ENCODE measurements around the gene TMEM225B. TPM values are rescaled to one million over a fixed set of nuclear protein-coding genes. Genes with fewer than 3 reads are reported as not detected.

TMEM225B gene
- total and polyA plus RNA-seq, 4 donors, result 0.10 to 0.28 (median 0.17) TPM; not detected in 1

DNA sequence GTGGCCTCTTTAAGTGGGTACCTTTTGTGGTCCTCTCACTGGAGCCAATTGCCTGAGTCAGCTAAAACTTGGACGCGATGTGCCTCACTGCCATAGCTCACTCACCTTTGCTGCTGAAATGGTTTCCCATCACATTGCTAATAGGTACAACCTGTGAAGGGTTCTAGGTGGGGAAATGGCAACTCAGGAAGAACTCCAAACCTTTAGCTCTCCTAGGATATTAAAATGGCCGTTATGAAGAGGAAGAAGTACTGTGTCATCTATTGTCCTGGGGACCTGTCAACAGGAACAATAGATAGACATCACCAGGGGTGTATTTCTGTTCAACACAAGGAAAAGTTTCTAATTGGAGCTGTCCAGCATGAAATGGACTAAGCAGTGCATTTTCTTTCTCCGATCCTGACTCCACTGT is 40.9 kb upstream of the TMEM225B start:
- DNase-seq (ENCODE audit: low spot score), result no peak
- Histone ChIP-seq H3K9ac (ENCODE audit: low read depth in 1 of 2, low read length in 2 of 2) (peak overlapping the region; percentile 90 to 96), H3K9me3 (ENCODE audit: control insufficient read depth in 4 of 4, low read length in 3 of 4) (no peaks in the 10 kb centered on the region), H3K4me1 (ENCODE audit: control insufficient read depth in 4 of 4, insufficient read depth in 4 of 4, low read length in 3 of 4) (peaks cover 3 to 19% (median 13%) of the 10 kb centered on the region in 4 donors), H3K27me3 (ENCODE audit: control insufficient read depth in 4 of 4, insufficient read depth in 4 of 4, low read length in 3 of 4) (no peaks in the 10 kb centered on the region), H3K4me3 (ENCODE audit: low read depth in 1 of 3, low read length in 3 of 3) (peak overlapping the region in 2 of 3 donors; percentile 71 to 90), H3K27ac (ENCODE audit: low read depth in 1 of 2, low read length in 2 of 2) (no peak overlapping the region), H3K36me3 (ENCODE audit: control insufficient read depth in 4 of 4, insufficient read depth in 3 of 4, low read depth in 1 of 4, low read length in 3 of 4) (peaks cover 5 to 23% (median 21%) of the 10 kb centered on the region in 4 donors)
- WGBS, result 86% methylated on average over 4 of the region's 4 CpGs
- TF ChIP-seq, protein P1, sequence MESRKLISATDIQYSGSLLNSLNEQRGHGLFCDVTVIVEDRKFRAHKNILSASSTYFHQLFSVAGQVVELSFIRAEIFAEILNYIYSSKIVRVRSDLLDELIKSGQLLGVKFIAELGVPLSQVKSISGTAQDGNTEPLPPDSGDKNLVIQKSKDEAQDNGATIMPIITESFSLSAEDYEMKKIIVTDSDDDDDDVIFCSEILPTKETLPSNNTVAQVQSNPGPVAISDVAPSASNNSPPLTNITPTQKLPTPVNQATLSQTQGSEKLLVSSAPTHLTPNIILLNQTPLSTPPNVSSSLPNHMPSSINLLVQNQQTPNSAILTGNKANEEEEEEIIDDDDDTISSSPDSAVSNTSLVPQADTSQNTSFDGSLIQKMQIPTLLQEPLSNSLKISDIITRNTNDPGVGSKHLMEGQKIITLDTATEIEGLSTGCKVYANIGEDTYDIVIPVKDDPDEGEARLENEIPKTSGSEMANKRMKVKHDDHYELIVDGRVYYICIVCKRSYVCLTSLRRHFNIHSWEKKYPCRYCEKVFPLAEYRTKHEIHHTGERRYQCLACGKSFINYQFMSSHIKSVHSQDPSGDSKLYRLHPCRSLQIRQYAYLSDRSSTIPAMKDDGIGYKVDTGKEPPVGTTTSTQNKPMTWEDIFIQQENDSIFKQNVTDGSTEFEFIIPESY (IDR thresholded peaks at IDR 0.05), result no peak
- TF ChIP-seq JUND (IDR thresholded peaks at IDR 0.05) (no peak), EGR1 (IDR thresholded peaks at IDR 0.05; ENCODE audit: low read depth in 2 of 2) (no peak)
- TF ChIP-seq, protein P2, sequence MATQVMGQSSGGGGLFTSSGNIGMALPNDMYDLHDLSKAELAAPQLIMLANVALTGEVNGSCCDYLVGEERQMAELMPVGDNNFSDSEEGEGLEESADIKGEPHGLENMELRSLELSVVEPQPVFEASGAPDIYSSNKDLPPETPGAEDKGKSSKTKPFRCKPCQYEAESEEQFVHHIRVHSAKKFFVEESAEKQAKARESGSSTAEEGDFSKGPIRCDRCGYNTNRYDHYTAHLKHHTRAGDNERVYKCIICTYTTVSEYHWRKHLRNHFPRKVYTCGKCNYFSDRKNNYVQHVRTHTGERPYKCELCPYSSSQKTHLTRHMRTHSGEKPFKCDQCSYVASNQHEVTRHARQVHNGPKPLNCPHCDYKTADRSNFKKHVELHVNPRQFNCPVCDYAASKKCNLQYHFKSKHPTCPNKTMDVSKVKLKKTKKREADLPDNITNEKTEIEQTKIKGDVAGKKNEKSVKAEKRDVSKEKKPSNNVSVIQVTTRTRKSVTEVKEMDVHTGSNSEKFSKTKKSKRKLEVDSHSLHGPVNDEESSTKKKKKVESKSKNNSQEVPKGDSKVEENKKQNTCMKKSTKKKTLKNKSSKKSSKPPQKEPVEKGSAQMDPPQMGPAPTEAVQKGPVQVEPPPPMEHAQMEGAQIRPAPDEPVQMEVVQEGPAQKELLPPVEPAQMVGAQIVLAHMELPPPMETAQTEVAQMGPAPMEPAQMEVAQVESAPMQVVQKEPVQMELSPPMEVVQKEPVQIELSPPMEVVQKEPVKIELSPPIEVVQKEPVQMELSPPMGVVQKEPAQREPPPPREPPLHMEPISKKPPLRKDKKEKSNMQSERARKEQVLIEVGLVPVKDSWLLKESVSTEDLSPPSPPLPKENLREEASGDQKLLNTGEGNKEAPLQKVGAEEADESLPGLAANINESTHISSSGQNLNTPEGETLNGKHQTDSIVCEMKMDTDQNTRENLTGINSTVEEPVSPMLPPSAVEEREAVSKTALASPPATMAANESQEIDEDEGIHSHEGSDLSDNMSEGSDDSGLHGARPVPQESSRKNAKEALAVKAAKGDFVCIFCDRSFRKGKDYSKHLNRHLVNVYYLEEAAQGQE (IDR thresholded peaks at IDR 0.05), result peak; percentile 93

DNA sequence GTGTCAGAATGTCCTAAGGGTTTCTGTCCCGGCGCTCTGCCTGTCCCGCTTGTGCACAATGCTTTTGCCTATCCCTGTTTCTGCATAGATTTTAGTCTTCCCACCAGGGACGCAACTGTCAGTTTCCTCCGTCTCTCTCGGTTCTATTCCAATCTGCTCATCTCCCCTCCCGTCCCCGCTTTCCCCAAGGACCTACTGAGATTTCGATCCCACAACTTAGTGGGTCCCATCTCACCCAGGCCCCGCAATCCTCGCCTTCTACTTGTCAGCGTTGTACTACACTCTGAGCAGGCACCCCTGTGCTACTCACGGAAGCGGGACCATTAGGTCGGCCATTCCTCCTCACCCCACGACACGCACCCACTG is 40.1 kb upstream of the TMEM225B start:
- peak overlapping the region; percentile 71 to 100 (median 90) for H3K4me3 ChIP-seq (ENCODE audit: low read depth in 1 of 3, low read length in 3 of 3)
- peaks cover 7 to 30% (median 28%) of the 10 kb centered on the region in 4 donors for H3K36me3 ChIP-seq (ENCODE audit: control insufficient read depth in 4 of 4, insufficient read depth in 3 of 4, low read depth in 1 of 4, low read length in 3 of 4)
- H3K27ac ChIP-seq (ENCODE audit: low read depth in 1 of 2, low read length in 2 of 2), result peak overlapping the region; percentile 92
- no peak for DNase-seq (ENCODE audit: low spot score)
- H3K9ac ChIP-seq (ENCODE audit: low read depth in 1 of 2, low read length in 2 of 2), result peak overlapping the region; percentile 90 to 96
- TF ChIP-seq YY1 (IDR thresholded peaks at IDR 0.05) (no peak), EGR1 (IDR thresholded peaks at IDR 0.05; ENCODE audit: low read depth in 2 of 2) (no peak), FOXA1 (IDR thresholded peaks at IDR 0.05) (no peak), RAD21 (IDR thresholded peaks at IDR 0.05) (no peak), FOXA2 (IDR thresholded peaks at IDR 0.05) (no peak), RXRA (IDR thresholded peaks at IDR 0.05) (no peak), TAF1 (conservative IDR thresholded peaks at IDR 0.05) (no peak), JUND (IDR thresholded peaks at IDR 0.05) (no peak), NR2F2 (IDR thresholded peaks at IDR 0.05) (no peak)
- TF ChIP-seq, protein P3, sequence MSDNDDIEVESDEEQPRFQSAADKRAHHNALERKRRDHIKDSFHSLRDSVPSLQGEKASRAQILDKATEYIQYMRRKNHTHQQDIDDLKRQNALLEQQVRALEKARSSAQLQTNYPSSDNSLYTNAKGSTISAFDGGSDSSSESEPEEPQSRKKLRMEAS (IDR thresholded peaks at IDR 0.05), result no peak
- TF ChIP-seq, protein P1 (IDR thresholded peaks at IDR 0.05), result no peak
- TF ChIP-seq, protein P4, sequence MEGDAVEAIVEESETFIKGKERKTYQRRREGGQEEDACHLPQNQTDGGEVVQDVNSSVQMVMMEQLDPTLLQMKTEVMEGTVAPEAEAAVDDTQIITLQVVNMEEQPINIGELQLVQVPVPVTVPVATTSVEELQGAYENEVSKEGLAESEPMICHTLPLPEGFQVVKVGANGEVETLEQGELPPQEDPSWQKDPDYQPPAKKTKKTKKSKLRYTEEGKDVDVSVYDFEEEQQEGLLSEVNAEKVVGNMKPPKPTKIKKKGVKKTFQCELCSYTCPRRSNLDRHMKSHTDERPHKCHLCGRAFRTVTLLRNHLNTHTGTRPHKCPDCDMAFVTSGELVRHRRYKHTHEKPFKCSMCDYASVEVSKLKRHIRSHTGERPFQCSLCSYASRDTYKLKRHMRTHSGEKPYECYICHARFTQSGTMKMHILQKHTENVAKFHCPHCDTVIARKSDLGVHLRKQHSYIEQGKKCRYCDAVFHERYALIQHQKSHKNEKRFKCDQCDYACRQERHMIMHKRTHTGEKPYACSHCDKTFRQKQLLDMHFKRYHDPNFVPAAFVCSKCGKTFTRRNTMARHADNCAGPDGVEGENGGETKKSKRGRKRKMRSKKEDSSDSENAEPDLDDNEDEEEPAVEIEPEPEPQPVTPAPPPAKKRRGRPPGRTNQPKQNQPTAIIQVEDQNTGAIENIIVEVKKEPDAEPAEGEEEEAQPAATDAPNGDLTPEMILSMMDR (IDR thresholded peaks at IDR 0.05; ENCODE audit: low read depth, low read length, missing input control), result no peak
- peaks cover 3 to 14% (median 9%) of the 10 kb centered on the region in 4 donors for H3K4me1 ChIP-seq (ENCODE audit: control insufficient read depth in 4 of 4, insufficient read depth in 4 of 4, low read length in 3 of 4)
- no peaks in the 10 kb centered on the region for H3K27me3 ChIP-seq (ENCODE audit: control insufficient read depth in 4 of 4, insufficient read depth in 4 of 4, low read length in 3 of 4)
- 2% methylated on average over 17 of the region's 17 CpGs for WGBS
- H3K9me3 ChIP-seq (ENCODE audit: control insufficient read depth in 4 of 4, low read length in 3 of 4), result no peaks in the 10 kb centered on the region
